Peyer's patch (tissue), 4 donors: ENCODE results near the gene DHRS7B.

Experiments used
- CTCF ChIP-seq, 6 experiments: fragments of 450-650 bp in 4 of 6; fragments of 200-600 bp in 2 of 6; sonication (generic) in 1 of 6; IDR thresholded peaks; one replicate each; pipeline ENCODE4 v1.5.1; 2017 to 2019; ENCODE audit warnings: antibody characterized with exemption in 6 of 6, mild to moderate bottlenecking in 3 of 6, moderate library complexity in 1 of 6
- POLR2A ChIP-seq, 2 donors: fragments of 450-650 bp; IDR thresholded peaks; one replicate each; pipeline ENCODE4 v1.5.1; 2017; ENCODE audit warnings: antibody characterized with exemption in 2 of 2, mild to moderate bottlenecking in 2 of 2, moderate library complexity in 2 of 2

- TF ChIP-seq CTCF (IDR thresholded peaks at IDR 0.05) (no peak), POLR2A (IDR thresholded peaks at IDR 0.05) (no peak)
These were observed 2.7 kb upstream of the DHRS7B start for GRCh38 chr17:21124086-21124485.
